ENCODE results near the gene DVL2.

DVL2 gene

GRCh38 chr17:7241783-7242716 is 7.7 kb upstream of the DVL2 start, which contains the start of gene GABARAP:
Gene GABARAP (minus strand): TSS chr17:7242449. CDS start chr17:7242330, 119 bp downstream.
- H3K36me3 ChIP-seq (ENCODE audit: insufficient read depth), result no peaks in the 10 kb centered on the region
- no peaks in the 10 kb centered on the region for H3K79me2 ChIP-seq (ENCODE audit: insufficient read depth, low read depth)
- H2AFZ ChIP-seq (ENCODE audit: low read depth), result peak within 1 kb of the TSS; percentile 34; the same call in 1 of the 2 replicates

GRCh38 chr17:7241090-7241733 is 6.9 kb upstream of the DVL2 start:
- Histone ChIP-seq H3K4me3 (IDR thresholded peaks at IDR 0.05; ENCODE audit: insufficient read depth, low read depth, low read length) (no peak overlapping the region), H3K9ac (peak overlapping the region; percentile 37; the same call in 1 of the 2 replicates), H3K4me1 (ENCODE audit: low read depth, poor library complexity, severe bottlenecking) (no peaks in the 10 kb centered on the region), H3K79me2 (ENCODE audit: insufficient read depth, low read depth) (no peaks in the 10 kb centered on the region), H3K36me3 (ENCODE audit: insufficient read depth) (no peaks in the 10 kb centered on the region), H2AFZ (ENCODE audit: low read depth) (no peak overlapping the region), H4K20me1 (ENCODE audit: insufficient read depth) (no peaks in the 10 kb centered on the region), H3K27me3 (ENCODE audit: insufficient read depth, low read depth) (no peaks in the 10 kb centered on the region), H3K4me2 (peak overlapping the region; percentile 45; the same call in 1 of the 2 replicates), H3K27ac (peak overlapping the region; percentile 22; the same call in 1 of the 2 replicates)
- no peak for TF ChIP-seq CTCF (conservative IDR thresholded peaks at IDR 0.05; ENCODE audit: low read depth, low read length)

More at GRCh38 chr17:7241783-7242716, 7.7 kb upstream of the DVL2 start, which contains the start of gene GABARAP:
- no peak for TF ChIP-seq CTCF (conservative IDR thresholded peaks at IDR 0.05; ENCODE audit: low read depth, low read length)
- H3K4me1 ChIP-seq (ENCODE audit: low read depth, poor library complexity, severe bottlenecking), result no peaks in the 10 kb centered on the region
- no peaks in the 10 kb centered on the region for H4K20me1 ChIP-seq (ENCODE audit: insufficient read depth)
- peak within 1 kb of the TSS; percentile 39; the same call in 1 of the 2 replicates for H3K9ac ChIP-seq
- no peaks in the 10 kb centered on the region for H3K27me3 ChIP-seq (ENCODE audit: insufficient read depth, low read depth)
- H3K4me2 ChIP-seq, result peak within 1 kb of the TSS; percentile 45; the same call in 1 of the 2 replicates
- peak within 1 kb of the TSS; percentile 39 for H3K27ac ChIP-seq
- no peak within 1 kb of the TSS for H3K4me3 ChIP-seq (IDR thresholded peaks at IDR 0.05; ENCODE audit: insufficient read depth, low read depth, low read length)

- no peak overlapping the region for H3K4me3 ChIP-seq (IDR thresholded peaks at IDR 0.05; ENCODE audit: insufficient read depth, low read depth, low read length)
- H3K27ac ChIP-seq, result no peak overlapping the region
- H3K4me2 ChIP-seq, result no peak overlapping the region
- H4K20me1 ChIP-seq (ENCODE audit: insufficient read depth), result no peaks in the 10 kb centered on the region
- no peaks in the 10 kb centered on the region for H3K79me2 ChIP-seq (ENCODE audit: insufficient read depth, low read depth)
- no peaks in the 10 kb centered on the region for H3K4me1 ChIP-seq (ENCODE audit: low read depth, poor library complexity, severe bottlenecking)
- no peak overlapping the region for H3K9ac ChIP-seq
- no peaks in the 10 kb centered on the region for H3K27me3 ChIP-seq (ENCODE audit: insufficient read depth, low read depth)
- H2AFZ ChIP-seq (ENCODE audit: low read depth), result no peak overlapping the region
- TF ChIP-seq CTCF (conservative IDR thresholded peaks at IDR 0.05; ENCODE audit: low read depth, low read length), result no peak
- no peaks in the 10 kb centered on the region for H3K36me3 ChIP-seq (ENCODE audit: insufficient read depth)
Observed at GRCh38 chr17:7240375-7240774, 6.1 kb upstream of the DVL2 start.

GRCh38 chr17:7239091-7240027 is 5.0 kb upstream of the DVL2 start, which contains the start of gene PHF23:
Gene PHF23 (minus strand): TSS chr17:7239457. CDS start chr17:7239279, 178 bp downstream.
- Histone ChIP-seq H4K20me1 (ENCODE audit: insufficient read depth) (no peaks in the 10 kb centered on the region), H2AFZ (ENCODE audit: low read depth) (no peak within 1 kb of the TSS), H3K79me2 (ENCODE audit: insufficient read depth, low read depth) (no peaks in the 10 kb centered on the region), H3K9ac (peak within 1 kb of the TSS; percentile 59; the same call in 1 of the 2 replicates), H3K36me3 (ENCODE audit: insufficient read depth) (no peaks in the 10 kb centered on the region), H3K4me3 (IDR thresholded peaks at IDR 0.05; ENCODE audit: insufficient read depth, low read depth, low read length) (no peak within 1 kb of the TSS), H3K4me2 (peak within 1 kb of the TSS; percentile 42; the same call in 1 of the 2 replicates), H3K27me3 (ENCODE audit: insufficient read depth, low read depth) (no peaks in the 10 kb centered on the region), H3K27ac (peak within 1 kb of the TSS; percentile 40), H3K4me1 (ENCODE audit: low read depth, poor library complexity, severe bottlenecking) (no peaks in the 10 kb centered on the region)
- TF ChIP-seq CTCF (conservative IDR thresholded peaks at IDR 0.05; ENCODE audit: low read depth, low read length), result no peak

All from KMS-11 (cell line).